Activated naive CD8-positive, alpha-beta T cell treated with anti-CD3 and anti-CD28 coated beads, Interleukin-2, amount 10 ng/mL, durations not matched to agents 7 days and 5 days (primary cell): ENCODE results near the gene HDLBP. TPM values are rescaled to one million over a fixed set of nuclear protein-coding genes. Genes with fewer than 3 reads are reported as not detected.

Experiments used
- ATAC-seq: fragments of 150-1000 bp; cut with Tn5 transposase; one replicate; pipeline ENCODE4 v1.10.0; 2021; ENCODE audit warnings: low read depth, moderate library complexity
- POLR2A ChIA-PET: fragments of 350-600 bp; sonication (Branson Sonifier 250); formaldehyde crosslinking; loops from one replicate; lab custom pipeline; 2021; ENCODE audit warnings: antibody characterized with exemption; lab: Charles Lee
- DNase-seq: peaks from one replicate; pipeline ENCODE4 v3.0.0; 2021
- H3K27ac Mint-ChIP-seq: one replicate; pipeline ENCODE4 v1.8.0; 2022; ENCODE audit warnings: mild to moderate bottlenecking, mixed read lengths
- H3K27me3 Mint-ChIP-seq: one replicate; pipeline ENCODE4 v1.8.0; 2022; ENCODE audit warnings: mild to moderate bottlenecking, moderate library complexity, mixed read lengths
- H3K36me3 Mint-ChIP-seq: one replicate; pipeline ENCODE4 v1.8.0; 2021; ENCODE audit warnings: mild to moderate bottlenecking, mixed read lengths
- H3K4me1 Mint-ChIP-seq: one replicate; pipeline ENCODE4 v1.8.0; 2021; ENCODE audit warnings: mixed read lengths
- H3K4me3 Mint-ChIP-seq: one replicate; pipeline ENCODE4 v1.8.0; 2022; ENCODE audit warnings: mild to moderate bottlenecking, moderate library complexity, mixed read lengths
- H3K9me3 Mint-ChIP-seq: one replicate; pipeline ENCODE4 v1.8.0; 2021; ENCODE audit warnings: mixed read lengths
- total RNA-seq, 2 experiments: library from RNA; stranded (reverse); gene quantifications; one replicate each; pipeline ENCODE4 v1.2.3, GENCODE V29; 2021

HDLBP gene
- total RNA-seq, 2 experiments from 2014 or later = 158 TPM

DNA sequence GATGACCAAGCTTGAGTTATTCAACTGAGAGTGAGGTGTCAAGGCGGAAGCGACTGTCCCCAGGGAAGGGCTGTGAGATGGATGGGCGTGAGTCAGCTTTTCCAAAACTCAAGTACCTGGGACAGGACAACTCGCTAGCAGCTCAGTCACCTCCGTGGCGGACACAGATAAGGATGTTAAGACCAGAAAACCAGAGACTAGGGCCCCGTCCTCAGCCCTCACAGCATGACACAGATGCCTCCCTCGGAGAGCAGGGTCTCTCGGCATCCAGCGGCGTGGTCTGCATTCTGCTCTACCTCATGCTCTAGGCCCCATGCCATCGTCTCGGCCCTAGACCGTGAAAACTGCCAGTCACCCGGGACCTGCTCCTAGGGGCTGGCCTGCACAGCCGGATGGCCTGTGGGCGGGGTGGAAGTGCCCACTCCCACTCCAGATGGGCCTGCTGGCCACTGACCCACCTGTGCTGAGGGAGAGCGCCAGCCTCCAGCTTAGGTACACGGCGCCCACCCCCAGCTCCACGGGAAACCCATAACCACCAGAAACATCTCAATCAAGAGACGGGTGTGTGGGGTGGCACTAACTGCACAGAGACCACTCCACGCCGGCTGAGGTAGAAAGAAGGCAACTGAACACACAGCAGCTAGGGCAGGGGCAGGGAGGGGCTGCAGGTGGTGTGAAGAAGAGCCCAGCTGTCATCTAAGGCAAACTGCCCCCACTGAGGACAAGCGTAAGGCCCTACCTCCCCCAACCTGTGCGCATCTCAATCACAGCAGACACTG is 87.2 kb downstream of the HDLBP start:
- H3K9me3 Mint-ChIP-seq = no peaks in the 10 kb centered on the region
- POLR2A ChIA-PET = no interaction called here
- DNase-seq = no peak
- peaks cover 3% of the 10 kb centered on the region for H3K4me1 Mint-ChIP-seq
- no peak overlapping the region for H3K27ac Mint-ChIP-seq
- H3K4me3 Mint-ChIP-seq = no peak overlapping the region
- no peak for ATAC-seq
- no peaks in the 10 kb centered on the region for H3K27me3 Mint-ChIP-seq
- H3K36me3 Mint-ChIP-seq = peaks cover 12% of the 10 kb centered on the region

DNA sequence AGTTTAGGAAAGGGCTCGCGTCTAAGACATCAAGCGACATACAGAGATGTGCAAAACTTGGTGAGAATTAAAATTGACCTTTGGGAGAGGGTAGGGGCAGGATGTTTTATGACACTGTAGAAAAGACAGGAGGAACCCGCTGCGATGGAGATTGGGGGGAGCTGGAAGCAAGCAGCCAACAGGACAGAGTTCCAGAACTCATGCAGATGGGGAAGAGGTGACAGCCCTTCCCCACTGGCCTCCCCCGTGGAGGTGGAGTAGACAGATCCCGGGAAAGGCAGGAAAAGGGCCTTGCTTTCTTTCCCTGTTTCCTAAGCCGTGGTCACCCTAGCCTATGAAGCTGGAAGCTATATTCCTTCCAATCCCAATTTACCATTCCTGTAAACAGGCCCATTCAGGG is 87.9 kb downstream of the HDLBP start:
- H3K36me3 Mint-ChIP-seq = peaks cover 8% of the 10 kb centered on the region
- no peak overlapping the region for H3K27ac Mint-ChIP-seq
- POLR2A ChIA-PET = no interaction called here
- no peaks in the 10 kb centered on the region for H3K9me3 Mint-ChIP-seq
- H3K4me3 Mint-ChIP-seq = no peak overlapping the region
- H3K27me3 Mint-ChIP-seq = no peaks in the 10 kb centered on the region
- ATAC-seq (no peak), DNase-seq (no peak)
- peaks cover 7% of the 10 kb centered on the region for H3K4me1 Mint-ChIP-seq

DNA sequence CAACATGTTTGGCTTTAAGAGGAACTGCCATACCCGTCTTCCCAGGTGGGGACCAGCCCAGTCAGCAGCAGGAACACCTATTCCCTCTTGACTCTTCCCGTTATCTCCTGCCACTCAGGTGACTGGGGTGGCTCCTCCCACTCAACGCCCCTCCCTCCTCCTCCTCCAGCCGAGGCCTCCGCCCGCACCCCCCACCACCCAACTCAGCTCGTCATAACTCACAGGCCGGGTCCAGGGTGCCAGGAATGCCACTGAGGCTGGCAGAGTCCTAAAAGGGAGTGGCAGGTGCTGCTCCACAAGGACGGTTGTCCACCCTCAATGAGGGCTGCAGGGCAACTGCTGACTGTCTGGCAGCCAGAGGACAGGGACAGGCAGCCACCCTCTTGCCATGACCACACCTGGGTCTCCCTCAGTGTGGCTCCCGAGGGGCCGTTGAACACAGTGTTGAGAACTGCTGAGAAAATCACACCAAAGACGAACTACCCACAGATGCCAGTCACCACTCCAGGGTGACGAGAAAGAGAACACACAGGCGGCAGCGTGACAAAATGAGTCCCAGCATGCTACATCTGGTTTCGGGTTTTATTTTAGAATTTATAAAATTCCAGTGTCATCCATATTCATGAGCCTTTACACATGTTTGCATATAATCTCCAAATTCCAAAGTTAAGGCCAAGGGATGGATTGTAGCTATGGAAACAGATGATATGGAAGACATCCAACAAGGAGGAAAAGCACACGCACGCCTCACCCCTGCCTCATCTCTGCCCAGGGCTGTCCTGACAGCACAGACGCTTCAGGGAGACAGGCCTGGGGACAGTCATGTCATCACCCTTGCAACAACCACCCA is 88.5 kb downstream of the HDLBP start:
- ATAC-seq = no peak
- H3K27me3 Mint-ChIP-seq = no peaks in the 10 kb centered on the region
- H3K27ac Mint-ChIP-seq = peak overlapping the region; percentile 16
- DNase-seq = no peak
- no peaks in the 10 kb centered on the region for H3K9me3 Mint-ChIP-seq
- peaks cover 8% of the 10 kb centered on the region for H3K4me1 Mint-ChIP-seq
- POLR2A ChIA-PET = no interaction called here
- no peak overlapping the region for H3K4me3 Mint-ChIP-seq
- peaks cover 7% of the 10 kb centered on the region for H3K36me3 Mint-ChIP-seq

DNA sequence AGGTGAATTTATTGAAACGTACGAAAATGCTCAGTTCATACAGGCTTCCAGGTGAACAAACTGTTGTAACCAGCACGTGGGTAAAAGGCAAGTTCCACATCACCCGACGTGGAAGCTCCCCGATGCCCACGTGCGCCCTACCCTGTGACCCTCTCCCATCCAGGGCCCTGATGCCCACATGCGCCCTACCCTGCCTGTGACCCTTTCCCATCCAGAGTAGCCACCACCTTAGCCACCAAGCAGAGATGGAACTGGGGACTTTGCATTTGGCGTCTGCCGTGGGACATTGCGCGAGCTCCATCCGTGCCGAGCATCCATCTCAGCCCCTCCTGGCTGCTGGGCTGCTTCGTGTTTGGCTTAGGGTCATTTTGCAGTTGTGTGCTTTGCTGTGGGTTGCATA is 89.5 kb downstream of the HDLBP start:
- Mint-ChIP-seq H3K27ac (no peak overlapping the region), H3K27me3 (no peaks in the 10 kb centered on the region), H3K4me3 (no peak overlapping the region), H3K9me3 (no peaks in the 10 kb centered on the region), H3K4me1 (peaks cover 8% of the 10 kb centered on the region), H3K36me3 (peaks cover 7% of the 10 kb centered on the region)
- POLR2A ChIA-PET = no interaction called here
- ATAC-seq (no peak), DNase-seq (no peak)

DNA sequence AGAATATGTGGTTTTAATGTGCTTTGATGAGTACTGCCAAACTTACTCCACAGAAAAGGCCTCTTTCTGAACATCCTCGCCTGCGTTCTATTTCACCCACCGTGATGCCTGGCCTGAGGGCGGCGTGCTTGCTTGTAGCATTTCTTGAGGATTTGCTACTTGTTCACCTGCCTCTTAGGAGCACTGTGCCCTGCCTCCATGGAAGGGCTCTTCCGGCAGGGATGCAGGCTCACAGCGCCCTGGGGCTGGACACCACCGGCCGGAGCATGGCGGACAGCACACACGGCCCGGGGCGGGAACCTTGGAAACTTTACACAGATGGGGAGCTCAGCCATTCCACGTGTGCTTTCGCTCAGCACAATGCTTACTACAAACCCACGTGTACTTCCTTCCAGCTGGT is 89.9 kb downstream of the HDLBP start:
- Mint-ChIP-seq H3K9me3 (no peaks in the 10 kb centered on the region), H3K4me1 (peaks cover 8% of the 10 kb centered on the region), H3K27me3 (no peaks in the 10 kb centered on the region), H3K36me3 (peaks cover 7% of the 10 kb centered on the region), H3K4me3 (no peak overlapping the region), H3K27ac (no peak overlapping the region)
- POLR2A ChIA-PET = no interaction called here
- ATAC-seq (no peak), DNase-seq (no peak)

DNA sequence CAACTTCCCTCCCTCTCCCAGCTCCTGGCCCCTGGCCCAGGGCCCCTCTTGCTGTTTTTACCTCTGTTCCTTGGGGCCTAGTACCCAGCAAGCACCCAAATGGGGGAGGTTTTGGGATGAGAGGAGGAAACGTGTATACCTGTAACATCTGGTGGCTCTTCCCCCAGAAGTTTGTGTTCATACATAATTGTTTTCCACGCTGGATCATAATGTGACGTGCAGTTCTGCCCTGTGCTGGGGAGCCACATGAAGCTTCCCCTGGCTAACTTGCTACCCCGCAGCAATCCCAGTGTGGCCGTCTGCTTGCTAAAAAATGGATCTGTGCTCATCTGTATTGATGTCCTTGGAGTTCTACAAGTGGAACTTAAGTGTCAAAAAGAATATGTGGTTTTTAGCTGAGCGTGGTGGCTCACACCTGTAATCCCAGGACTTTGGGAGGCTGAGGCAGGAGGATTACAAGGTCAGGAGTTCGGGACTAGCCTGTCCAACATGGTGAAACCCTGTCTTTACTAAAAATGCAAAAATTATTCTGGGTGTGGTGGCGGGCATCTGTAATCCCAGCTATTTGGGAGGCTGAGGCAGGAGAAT is 90.5 kb downstream of the HDLBP start:
- ATAC-seq = no peak
- no peak for DNase-seq
- Mint-ChIP-seq H3K27me3 (peaks cover 4% of the 10 kb centered on the region), H3K4me3 (no peak overlapping the region), H3K9me3 (no peaks in the 10 kb centered on the region), H3K36me3 (peaks cover 7% of the 10 kb centered on the region), H3K4me1 (peaks cover 8% of the 10 kb centered on the region), H3K27ac (no peak overlapping the region)
- POLR2A ChIA-PET = no interaction called here

DNA sequence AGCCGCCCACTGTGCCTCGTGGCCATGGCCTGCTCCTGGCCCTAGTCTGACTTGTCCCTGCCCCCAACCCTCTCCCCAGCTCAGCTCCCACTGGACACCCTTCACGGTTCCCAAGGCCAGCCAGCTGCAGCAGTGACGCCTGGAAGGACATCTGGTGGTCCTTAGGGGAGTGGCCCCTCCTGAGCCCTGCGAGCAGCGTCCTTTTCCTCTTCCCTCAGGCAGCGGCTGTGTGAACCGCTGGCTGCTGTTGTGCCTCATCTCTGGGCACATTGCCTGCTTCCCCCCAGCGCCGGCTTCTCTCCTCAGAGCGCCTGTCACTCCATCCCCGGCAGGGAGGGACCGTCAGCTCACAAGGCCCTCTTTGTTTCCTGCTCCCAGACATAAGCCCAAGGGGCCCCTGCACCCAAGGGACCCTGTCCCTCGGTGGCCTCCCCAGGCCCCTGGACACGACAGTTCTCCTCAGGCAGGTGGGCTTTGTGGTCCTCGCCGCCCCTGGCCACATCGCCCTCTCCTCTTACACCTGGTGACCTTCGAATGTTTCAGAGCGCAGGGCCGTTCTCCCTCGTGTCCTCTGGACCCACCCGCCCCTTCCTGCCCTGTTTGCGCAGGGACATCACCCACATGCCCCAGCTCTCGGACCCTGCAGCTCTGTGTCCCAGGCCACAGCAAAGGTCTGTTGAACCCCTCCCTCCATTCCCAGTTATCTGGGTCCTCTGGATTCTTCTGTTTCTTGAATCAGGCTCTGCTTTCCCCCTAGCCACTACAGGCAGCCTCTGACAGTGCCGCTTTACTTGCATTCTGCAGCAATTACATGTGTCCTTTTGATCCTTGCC is 91.2 kb downstream of the HDLBP start:
- Mint-ChIP-seq H3K27me3 (peaks cover 11% of the 10 kb centered on the region), H3K4me1 (peaks cover 8% of the 10 kb centered on the region), H3K36me3 (peaks cover 7% of the 10 kb centered on the region), H3K9me3 (no peaks in the 10 kb centered on the region), H3K27ac (no peak overlapping the region), H3K4me3 (no peak overlapping the region)
- DNase-seq = no peak
- POLR2A ChIA-PET = no interaction called here
- ATAC-seq = no peak

DNA sequence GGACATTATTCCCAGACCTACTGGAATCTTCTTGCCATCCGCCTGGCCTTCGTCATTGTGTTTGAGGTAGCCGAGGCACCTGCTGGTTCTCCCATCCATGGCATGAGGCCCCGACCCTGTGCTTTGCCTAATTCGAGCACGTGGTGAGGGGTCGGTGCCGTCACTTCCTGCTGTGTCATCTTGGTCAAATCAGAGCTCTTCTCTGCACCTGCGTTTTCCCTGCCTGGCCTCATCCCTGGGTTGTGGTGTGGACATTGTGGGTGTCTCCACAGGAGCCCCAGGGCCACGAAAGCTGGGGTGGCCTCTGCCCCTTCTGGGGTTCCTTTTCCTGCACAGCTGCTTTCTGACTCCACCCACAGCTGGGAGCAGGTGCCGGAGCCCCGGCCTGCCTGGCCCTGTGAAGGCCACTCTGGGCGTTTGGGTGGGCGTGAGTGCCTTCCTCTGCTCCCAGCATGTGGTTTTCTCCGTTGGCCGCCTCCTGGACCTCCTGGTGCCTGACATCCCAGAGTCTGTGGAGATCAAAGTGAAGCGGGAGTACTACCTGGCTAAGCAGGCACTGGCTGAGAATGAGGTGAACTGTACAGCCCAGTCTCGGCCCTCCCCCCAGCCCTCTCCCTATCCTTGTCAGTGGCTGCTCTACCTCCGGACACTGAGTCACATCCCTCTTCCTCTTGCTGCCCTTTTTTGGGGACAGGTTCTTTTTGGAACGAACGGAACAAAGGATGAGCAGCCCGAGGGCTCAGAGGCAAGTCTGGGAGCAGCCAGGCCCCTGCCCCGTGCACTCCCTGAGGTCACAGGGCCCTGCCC is 92.1 kb downstream of the HDLBP start:
- no peak for DNase-seq
- H3K4me1 Mint-ChIP-seq = peaks cover 15% of the 10 kb centered on the region
- no peaks in the 10 kb centered on the region for H3K9me3 Mint-ChIP-seq
- POLR2A ChIA-PET = interaction anchor here (0.5 kb wide), 1 partner anchor 94 kb away, joined by 3 read pairs; no protein-coding TSS in a partner anchor
- no peak overlapping the region for H3K4me3 Mint-ChIP-seq
- H3K36me3 Mint-ChIP-seq = peaks cover 3% of the 10 kb centered on the region
- peaks cover 19% of the 10 kb centered on the region for H3K27me3 Mint-ChIP-seq
- ATAC-seq = no peak
- no peak overlapping the region for H3K27ac Mint-ChIP-seq

DNA sequence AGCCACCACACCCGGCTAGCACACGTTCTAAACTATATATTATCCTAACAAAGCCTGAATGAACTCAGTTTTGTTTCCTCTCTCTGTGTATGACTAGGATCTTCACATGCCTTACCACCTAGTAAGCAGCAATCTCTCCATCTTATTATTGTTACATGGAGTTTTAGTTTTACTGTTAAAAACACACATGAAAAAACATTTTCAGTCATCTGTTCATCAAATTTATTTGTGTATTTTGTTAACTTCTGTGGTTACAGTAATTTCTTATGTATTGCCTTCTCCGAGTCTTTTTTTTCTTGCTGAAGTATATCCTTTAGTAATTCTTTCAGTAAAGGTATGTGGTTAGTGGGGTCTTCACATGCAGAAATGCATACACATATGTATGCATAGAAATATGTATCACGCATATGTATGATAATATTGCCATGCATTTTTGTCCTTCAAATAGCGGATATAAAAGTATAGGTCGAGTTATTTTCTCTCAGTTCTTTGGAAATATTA is 95.6 kb downstream of the HDLBP start:
- Mint-ChIP-seq H3K4me3 (no peak overlapping the region), H3K27me3 (peaks cover 23% of the 10 kb centered on the region), H3K9me3 (no peaks in the 10 kb centered on the region), H3K4me1 (peaks cover 16% of the 10 kb centered on the region), H3K36me3 (no peaks in the 10 kb centered on the region), H3K27ac (no peak overlapping the region)
- POLR2A ChIA-PET = no interaction called here
- DNase-seq (no peak), ATAC-seq (no peak)

DNA sequence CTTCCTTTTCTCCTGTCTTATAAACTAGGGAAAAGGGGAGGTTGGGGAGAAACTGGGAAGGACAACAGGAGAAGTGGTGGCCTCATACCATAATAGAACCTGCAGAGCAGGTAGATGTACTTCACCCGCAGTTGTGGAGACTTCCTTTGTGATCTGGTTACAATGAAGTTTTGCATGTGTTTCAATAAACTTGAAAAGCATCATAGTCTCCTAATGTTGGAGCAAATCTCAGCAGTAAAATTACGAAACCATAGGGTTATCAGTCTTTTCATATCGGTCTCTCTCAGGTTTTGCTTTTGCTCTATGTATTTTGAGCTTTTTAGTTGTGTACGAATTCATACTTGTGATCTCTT is 96.5 kb downstream of the HDLBP start:
- H3K27ac Mint-ChIP-seq = no peak overlapping the region
- ATAC-seq = no peak
- POLR2A ChIA-PET = no interaction called here

DNA sequence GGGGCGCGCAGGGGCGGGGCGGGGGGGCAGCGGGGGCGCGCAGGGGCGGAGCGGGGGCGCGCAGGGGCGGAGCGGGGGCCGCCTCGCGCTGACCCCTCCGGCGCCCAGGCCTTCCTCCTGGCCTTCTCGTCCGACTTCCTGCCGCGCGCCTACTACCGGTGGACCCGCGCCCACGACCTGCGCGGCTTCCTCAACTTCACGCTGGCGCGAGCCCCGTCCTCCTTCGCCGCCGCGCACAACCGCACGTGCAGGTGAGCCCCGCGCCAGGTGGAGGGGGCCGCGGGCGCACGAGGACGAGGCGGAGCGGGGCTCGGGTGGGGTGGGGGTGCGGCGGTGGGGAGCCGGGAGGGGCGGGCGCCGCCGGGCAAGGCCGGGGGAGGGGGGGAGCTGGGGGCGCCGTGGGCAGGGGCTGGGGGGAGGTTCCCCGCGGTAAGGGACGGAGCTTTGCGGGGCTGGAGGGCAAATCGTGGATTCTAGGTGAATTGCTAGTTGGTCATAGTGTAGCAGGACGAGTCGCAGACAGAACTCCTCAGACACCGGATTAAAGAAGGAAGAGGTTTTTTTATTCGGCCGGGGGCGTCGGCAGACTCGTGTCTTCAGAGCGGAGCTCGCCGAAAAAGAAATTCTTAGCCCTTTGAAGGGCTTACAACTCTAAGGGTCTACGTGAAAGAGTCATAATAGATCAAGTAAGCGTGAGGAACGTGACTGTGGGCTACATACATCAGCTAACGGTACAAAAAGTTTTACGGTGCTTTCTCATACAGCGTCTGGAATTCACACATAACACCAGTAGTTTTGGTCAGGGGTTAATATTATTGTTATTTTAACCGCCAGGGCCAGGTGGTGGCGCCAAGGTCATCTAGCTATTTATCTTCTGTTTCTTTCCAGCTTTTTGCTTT is 97.1 kb downstream of the HDLBP start:
- H3K36me3 Mint-ChIP-seq = no peaks in the 10 kb centered on the region
- peaks cover 15% of the 10 kb centered on the region for H3K4me1 Mint-ChIP-seq
- peak; percentile 67 for ATAC-seq
- peaks cover 25% of the 10 kb centered on the region for H3K27me3 Mint-ChIP-seq
- H3K9me3 Mint-ChIP-seq = no peaks in the 10 kb centered on the region
- POLR2A ChIA-PET = no interaction called here
- peak; percentile 66 for DNase-seq
- peak overlapping the region; percentile 87 for H3K4me3 Mint-ChIP-seq
- H3K27ac Mint-ChIP-seq = peak overlapping the region; percentile 54

More for the DNA sequence above, 96.5 kb downstream of the HDLBP start:
- Mint-ChIP-seq H3K4me3 (peak overlapping the region; percentile 87), H3K27me3 (peaks cover 25% of the 10 kb centered on the region), H3K36me3 (no peaks in the 10 kb centered on the region), H3K4me1 (peaks cover 16% of the 10 kb centered on the region), H3K9me3 (no peaks in the 10 kb centered on the region)
- no peak for DNase-seq
